Endothelial cell (in vitro differentiated cells): ENCODE results near the gene CCDC149. TPM values are rescaled to one million over a fixed set of nuclear protein-coding genes. Genes with fewer than 3 reads are reported as not detected.
A peak's percentile ranks its signal among the peaks of the same experiment; 100 is the strongest.
"Not testable (repeated sequence)": the region's sequence is repeated elsewhere in the genome, so short reads cannot be mapped to it uniquely, and the experiment has no call there.

Source experiments
- DNase-seq: peaks from one replicate; pipeline ENCODE4 v3.0.0; 2021; ENCODE audit warnings: low spot score
- H3K27ac Mint-ChIP-seq: one replicate; pipeline ENCODE4 v1.8.0; 2021; ENCODE audit warnings: mixed read lengths, inconsistent platforms; ENCODE audit not compliant: unreplicated experiment
- H3K27me3 Mint-ChIP-seq: one replicate; pipeline ENCODE4 v1.8.0; 2021; ENCODE audit warnings: mild to moderate bottlenecking, moderate library complexity, mixed read lengths, inconsistent platforms; ENCODE audit not compliant: unreplicated experiment
- H3K36me3 Mint-ChIP-seq: one replicate; pipeline ENCODE4 v1.8.0; 2021; ENCODE audit warnings: mild to moderate bottlenecking, low read depth, mixed read lengths, inconsistent platforms; ENCODE audit not compliant: unreplicated experiment
- H3K4me1 Mint-ChIP-seq: one replicate; pipeline ENCODE4 v1.8.0; 2021; ENCODE audit warnings: mild to moderate bottlenecking, mixed read lengths, inconsistent platforms; ENCODE audit not compliant: unreplicated experiment
- H3K4me3 Mint-ChIP-seq: one replicate; pipeline ENCODE4 v1.8.0; 2021; ENCODE audit warnings: mild to moderate bottlenecking, mixed read lengths, inconsistent platforms; ENCODE audit not compliant: unreplicated experiment
- H3K9me3 Mint-ChIP-seq: one replicate; pipeline ENCODE4 v1.8.0; 2021; ENCODE audit warnings: mixed read lengths, inconsistent platforms; ENCODE audit not compliant: unreplicated experiment
- total RNA-seq: library from RNA; stranded (reverse); fragmentation: NEBNext Ultra II Directional; extraction: Animal tissue kit (Norgen Biotek cat#: 25700); gene quantifications from one replicate; pipeline ENCODE4 v1.2.1, GENCODE V29; 2021; ENCODE audit not compliant: unreplicated experiment
- TF ChIP-seq, protein P1 (sequence below): fragments of 200-600 bp; sonication (generic); IDR thresholded peaks from one replicate; pipeline ENCODE4 v1.5.0; 2021; ENCODE audit warnings: antibody characterized with exemption; ENCODE audit not compliant: unreplicated experiment

Gene CCDC149
- total RNA-seq, 1 donor from 2014 or later = 4.0 TPM

DNA sequence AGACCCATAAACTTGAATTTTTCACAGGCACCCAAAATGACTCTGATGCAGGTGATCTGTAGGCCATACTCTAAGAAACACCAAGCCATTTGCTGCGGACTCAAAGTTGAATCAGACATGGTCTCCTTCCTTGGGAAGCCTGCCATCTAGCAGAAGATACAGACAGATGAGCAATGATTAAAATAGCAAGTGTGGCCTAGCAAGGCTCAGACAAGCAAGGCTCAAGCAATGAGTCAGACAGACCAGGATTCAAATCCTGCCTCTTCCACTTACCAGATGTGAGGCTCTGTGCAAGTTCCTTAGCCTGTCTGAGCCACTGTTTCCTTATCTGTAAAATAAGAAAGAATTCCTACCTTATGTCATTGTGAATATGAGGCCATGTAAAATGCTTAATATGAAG, 2.3 kb downstream of the CCDC149 start:
- H3K27ac Mint-ChIP-seq = no peak overlapping the region
- no peak for DNase-seq
- peaks cover 18% of the 10 kb centered on the region for H3K27me3 Mint-ChIP-seq
- TF ChIP-seq, protein P1, sequence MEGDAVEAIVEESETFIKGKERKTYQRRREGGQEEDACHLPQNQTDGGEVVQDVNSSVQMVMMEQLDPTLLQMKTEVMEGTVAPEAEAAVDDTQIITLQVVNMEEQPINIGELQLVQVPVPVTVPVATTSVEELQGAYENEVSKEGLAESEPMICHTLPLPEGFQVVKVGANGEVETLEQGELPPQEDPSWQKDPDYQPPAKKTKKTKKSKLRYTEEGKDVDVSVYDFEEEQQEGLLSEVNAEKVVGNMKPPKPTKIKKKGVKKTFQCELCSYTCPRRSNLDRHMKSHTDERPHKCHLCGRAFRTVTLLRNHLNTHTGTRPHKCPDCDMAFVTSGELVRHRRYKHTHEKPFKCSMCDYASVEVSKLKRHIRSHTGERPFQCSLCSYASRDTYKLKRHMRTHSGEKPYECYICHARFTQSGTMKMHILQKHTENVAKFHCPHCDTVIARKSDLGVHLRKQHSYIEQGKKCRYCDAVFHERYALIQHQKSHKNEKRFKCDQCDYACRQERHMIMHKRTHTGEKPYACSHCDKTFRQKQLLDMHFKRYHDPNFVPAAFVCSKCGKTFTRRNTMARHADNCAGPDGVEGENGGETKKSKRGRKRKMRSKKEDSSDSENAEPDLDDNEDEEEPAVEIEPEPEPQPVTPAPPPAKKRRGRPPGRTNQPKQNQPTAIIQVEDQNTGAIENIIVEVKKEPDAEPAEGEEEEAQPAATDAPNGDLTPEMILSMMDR = no peak
- peaks cover 17% of the 10 kb centered on the region for H3K36me3 Mint-ChIP-seq
- H3K9me3 Mint-ChIP-seq = peaks cover 5% of the 10 kb centered on the region
- peak overlapping the region; percentile 6 for H3K4me3 Mint-ChIP-seq
- H3K4me1 Mint-ChIP-seq = peaks cover 7% of the 10 kb centered on the region

DNA sequence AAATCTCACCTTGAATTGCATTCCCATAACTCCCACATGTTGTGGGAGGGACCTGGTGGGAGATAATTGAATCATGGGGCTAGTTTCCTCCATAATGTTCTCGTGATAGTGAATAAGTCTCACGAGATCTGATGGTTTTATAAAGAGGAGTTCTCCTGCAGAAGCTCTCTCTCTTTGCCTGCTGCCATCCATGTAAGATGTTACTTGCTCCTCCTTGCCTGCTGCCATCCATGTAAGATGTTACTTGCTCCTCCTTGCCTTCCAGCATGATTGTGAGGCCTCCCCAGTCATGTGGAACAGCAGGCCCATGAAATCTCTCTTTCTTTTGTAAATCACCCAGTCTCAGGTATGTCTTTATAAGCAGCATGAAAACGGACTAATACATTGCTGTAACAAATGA, 3.2 kb downstream of the CCDC149 start:
- not testable (repeated sequence) for H3K9me3 Mint-ChIP-seq, H3K4me1 Mint-ChIP-seq, H3K27ac Mint-ChIP-seq, DNase-seq
- Mint-ChIP-seq H3K4me3 (peak overlapping the region; percentile 53), H3K36me3 (peaks cover 17% of the 10 kb centered on the region), H3K27me3 (peaks cover 19% of the 10 kb centered on the region)

DNA sequence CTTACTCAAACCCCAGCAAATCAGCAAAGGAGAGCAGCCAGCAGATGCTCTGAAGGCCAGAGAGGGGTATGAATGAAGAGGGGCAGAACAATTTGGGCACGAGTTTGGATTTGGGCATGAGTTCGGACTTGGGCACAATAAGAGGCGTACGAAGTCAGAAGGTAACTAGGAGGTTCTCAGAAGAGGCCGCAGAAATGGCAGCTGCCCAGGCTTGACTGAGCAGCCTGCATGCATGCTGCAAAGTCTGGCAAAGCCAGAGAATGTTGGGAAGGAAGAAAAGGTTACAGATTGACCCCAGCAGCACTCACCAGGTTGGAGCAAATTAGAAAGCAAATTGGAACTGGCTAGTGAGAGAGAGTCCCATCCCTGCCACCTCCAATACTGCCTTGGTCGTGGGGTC, 15.2 kb downstream of the CCDC149 start:
- no peak overlapping the region for H3K4me3 Mint-ChIP-seq
- H3K9me3 Mint-ChIP-seq = no peaks in the 10 kb centered on the region
- TF ChIP-seq, protein P1 = no peak
- H3K27ac Mint-ChIP-seq = no peak overlapping the region
- H3K36me3 Mint-ChIP-seq = no peaks in the 10 kb centered on the region
- no peak for DNase-seq
- H3K4me1 Mint-ChIP-seq = no peaks in the 10 kb centered on the region
- no peaks in the 10 kb centered on the region for H3K27me3 Mint-ChIP-seq

DNA sequence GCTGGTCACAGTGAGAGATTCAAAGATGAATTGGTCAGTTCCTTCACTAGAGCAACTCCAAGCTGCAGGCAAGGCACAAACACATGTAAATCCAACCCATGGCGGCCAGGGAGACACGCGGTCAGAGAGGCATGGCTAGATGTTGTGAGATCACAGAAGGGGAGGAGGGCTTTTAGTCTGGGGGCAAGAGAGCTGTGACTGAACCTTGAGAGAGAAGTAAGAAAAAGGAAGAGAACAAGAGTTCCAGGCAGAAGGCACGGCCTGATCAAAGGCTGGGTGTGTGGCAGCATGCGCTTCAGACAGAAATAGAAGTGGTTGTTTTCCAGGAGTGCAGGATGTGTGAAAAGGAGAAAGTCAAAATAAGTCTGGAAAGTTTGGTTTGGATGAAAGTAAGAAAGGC, 15.9 kb downstream of the CCDC149 start:
- Mint-ChIP-seq H3K9me3 (no peaks in the 10 kb centered on the region), H3K4me1 (no peaks in the 10 kb centered on the region), H3K4me3 (no peak overlapping the region), H3K36me3 (no peaks in the 10 kb centered on the region), H3K27ac (no peak overlapping the region), H3K27me3 (no peaks in the 10 kb centered on the region)
- no peak for DNase-seq
- TF ChIP-seq, protein P1 = no peak

DNA sequence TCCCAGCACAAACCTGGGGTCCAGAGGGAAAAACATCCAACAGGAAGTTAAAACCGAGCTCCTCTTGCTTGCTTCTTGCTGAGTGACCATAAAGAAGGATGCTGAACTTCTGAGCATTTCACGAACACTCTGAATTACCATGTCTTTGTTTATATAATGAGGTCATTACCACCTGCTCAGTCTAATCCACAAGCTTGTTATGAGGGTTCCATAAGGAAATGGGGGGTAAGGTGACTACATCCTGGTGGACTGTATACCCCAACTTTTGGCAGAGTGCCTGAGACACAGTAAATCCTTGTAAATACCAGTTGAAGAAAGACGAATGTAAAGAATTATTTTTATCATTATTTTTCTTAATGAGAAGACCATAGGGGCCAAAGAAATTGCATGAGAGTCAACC, 16.8 kb downstream of the CCDC149 start:
- DNase-seq = no peak
- H3K4me3 Mint-ChIP-seq = no peak overlapping the region
- H3K27ac Mint-ChIP-seq = no peak overlapping the region
- TF ChIP-seq, protein P1 = no peak
- H3K9me3 Mint-ChIP-seq = no peaks in the 10 kb centered on the region
- H3K36me3 Mint-ChIP-seq = no peaks in the 10 kb centered on the region
- H3K4me1 Mint-ChIP-seq = no peaks in the 10 kb centered on the region
- no peaks in the 10 kb centered on the region for H3K27me3 Mint-ChIP-seq

DNA sequence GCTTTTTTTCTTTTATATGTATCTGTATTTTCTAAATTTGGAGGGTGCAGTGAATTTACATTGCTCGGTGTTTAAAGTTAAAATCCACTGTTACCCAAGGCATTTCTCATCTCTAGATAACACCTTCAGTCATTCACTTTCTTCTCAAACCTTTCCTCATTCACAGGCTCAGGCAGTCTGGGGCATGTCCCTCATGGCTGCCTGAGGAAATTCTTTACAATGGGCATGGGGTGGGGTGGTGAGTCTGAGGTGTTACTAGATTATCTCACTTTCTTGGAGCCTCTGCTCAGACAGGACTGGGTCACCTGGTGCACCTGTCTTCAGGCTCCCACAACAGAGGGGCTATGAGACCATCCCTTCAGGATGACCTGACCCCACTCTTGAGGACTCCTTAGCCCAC, 17.4 kb downstream of the CCDC149 start:
- Mint-ChIP-seq H3K36me3 (no peaks in the 10 kb centered on the region), H3K27ac (no peak overlapping the region), H3K4me1 (no peaks in the 10 kb centered on the region), H3K27me3 (no peaks in the 10 kb centered on the region), H3K4me3 (no peak overlapping the region), H3K9me3 (no peaks in the 10 kb centered on the region)
- TF ChIP-seq, protein P1 = no peak
- DNase-seq = no peak
